H1 (cell line): ENCODE measurements around the gene TSNAXIP1. TPM values are rescaled to one million over a fixed set of nuclear protein-coding genes. Genes with fewer than 3 reads are reported as not detected.

Experiments
- CTCF ChIA-PET: fragments of 300-600 bp; sonication (Branson Sonifier 250); formaldehyde crosslinking; loops from one replicate; lab custom pipeline; 2021; ENCODE audit not compliant: partially characterized antibody; lab: Charles Lee
- POLR2A ChIA-PET: fragments of 300-600 bp; sonication (Branson Sonifier 250); formaldehyde crosslinking; loops from one replicate; lab custom pipeline; 2021; ENCODE audit warnings: inconsistent platforms; ENCODE audit not compliant: partially characterized antibody; lab: Charles Lee
- DNase-seq, 2 experiments: peaks; one replicate each; pipeline versions ENCODE4 v3.0.0 to v3.0.0-alpha.2; 2010 to 2022; ENCODE audit warnings: low spot score in 2 of 2, low read depth in 1 of 2, mixed read lengths in 1 of 2
- FAIRE-seq: peaks from 2 replicates; lab custom pipeline; 2011; peaks lifted over from hg19 to GRCh38; lab: Jason Lieb, UNC
- H2AFZ ChIP-seq: 2 replicates; pipeline ENCODE4 v1.8.1; 2012; ENCODE audit warnings: low read length, inconsistent platforms
- H2AK5ac ChIP-seq: 2 replicates; pipeline ENCODE4 v1.6.1; 2013; ENCODE audit warnings: low read depth, low read length
- H2BK120ac ChIP-seq: replicated peaks from 2 replicates; pipeline ENCODE3; 2013; ENCODE audit warnings: low read depth, low read length, inconsistent platforms
- H2BK12ac ChIP-seq: 2 replicates; pipeline ENCODE4 v1.6.1; 2013; ENCODE audit warnings: low read depth, low read length
- H2BK15ac ChIP-seq: 2 replicates; pipeline ENCODE4 v1.6.1; 2013; ENCODE audit warnings: low read length
- H2BK20ac ChIP-seq: 2 replicates; pipeline ENCODE4 v1.6.1; 2013; ENCODE audit warnings: low read length
- H2BK5ac ChIP-seq: 2 replicates; pipeline ENCODE4 v1.6.1; 2013; ENCODE audit warnings: low read depth, low read length
- H3K14ac ChIP-seq: 2 replicates; pipeline ENCODE4 v1.6.1; 2013; ENCODE audit warnings: inconsistent platforms; ENCODE audit not compliant: insufficient read length
- H3K18ac ChIP-seq: 2 replicates; pipeline ENCODE4 v1.6.1; 2013; ENCODE audit warnings: low read length; ENCODE audit errors: extremely low read depth
- H3K23ac ChIP-seq: 2 replicates; pipeline ENCODE4 v1.6.1; 2013; ENCODE audit warnings: inconsistent platforms; ENCODE audit not compliant: insufficient read length
- H3K23me2 ChIP-seq: 2 replicates; pipeline ENCODE4 v1.6.1; 2013; ENCODE audit warnings: low read depth, low read length
- H3K27ac ChIP-seq: 2 replicates; pipeline ENCODE4 v1.6.1; 2011; ENCODE audit warnings: low read depth, low read length, inconsistent platforms
- H3K27me3 ChIP-seq, 4 experiments: replicated peaks in 1 of 4; 1 replicate in 1 of 4; 2 replicates in 3 of 4; pipeline versions ENCODE4 v1.6.1 to v1.8.1; 2011 to 2013; ENCODE audit warnings: low read length in 3 of 4, mild to moderate bottlenecking in 3 of 4, inconsistent platforms in 2 of 4, mixed read lengths in 2 of 4, moderate library complexity in 1 of 4; ENCODE audit not compliant: control insufficient read depth in 3 of 4, insufficient read depth in 3 of 4; ENCODE audit errors: extremely low read depth in 1 of 4
- H3K36me3 ChIP-seq, 4 experiments: 2 replicates each; pipeline versions ENCODE4 v1.6.1 to v1.8.1; 2011 to 2013; ENCODE audit warnings: mild to moderate bottlenecking in 4 of 4, low read length in 3 of 4, moderate library complexity in 2 of 4, control low read depth in 1 of 4, inconsistent platforms in 1 of 4; ENCODE audit not compliant: insufficient read depth in 4 of 4, control insufficient read depth in 2 of 4
- H3K4ac ChIP-seq: replicated peaks from 2 replicates; pipeline ENCODE3; 2013; ENCODE audit warnings: low read length, low read depth, mixed read lengths, inconsistent platforms; ENCODE audit not compliant: insufficient read length
- H3K4me1 ChIP-seq, 4 experiments: replicated peaks in 1 of 4; 1 replicate in 1 of 4; 2 replicates in 3 of 4; pipeline versions ENCODE4 v1.6.1 to v1.8.1; 2011 to 2013; ENCODE audit warnings: low read length in 3 of 4, inconsistent platforms in 2 of 4, mixed read lengths in 1 of 4; ENCODE audit not compliant: insufficient read depth in 4 of 4, control insufficient read depth in 3 of 4
- H3K4me2 ChIP-seq, 2 experiments: 2 replicates each; pipeline versions ENCODE4 v1.6.1 to v1.8.1; 2011 to 2013; ENCODE audit warnings: low read depth in 2 of 2, low read length in 2 of 2, control low read depth in 1 of 2, inconsistent platforms in 1 of 2, mild to moderate bottlenecking in 1 of 2; ENCODE audit not compliant: insufficient read depth in 1 of 2
- H3K4me3 ChIP-seq, 4 experiments: fragments of 200-600, 300-600 bp in 1 of 4; sonication (generic), shearing (Covaris generic), sonication (Bioruptor Twin) in 1 of 4; 2 replicates each; pipeline versions ENCODE4 v1.5.1 to v1.8.1; 2011 to 2016; ENCODE audit warnings: low read length in 4 of 4, low read depth in 3 of 4, control low read depth in 2 of 4, inconsistent platforms in 2 of 4, mild to moderate bottlenecking in 2 of 4, mixed read lengths in 1 of 4, moderate library complexity in 1 of 4; ENCODE audit not compliant: insufficient read depth in 2 of 4; ENCODE audit errors: extremely low read depth in 1 of 4
- H3K56ac ChIP-seq: replicated peaks from 2 replicates; pipeline ENCODE3; 2013; ENCODE audit warnings: low read depth, mild to moderate bottlenecking, mixed read lengths, low read length, inconsistent platforms; ENCODE audit not compliant: insufficient read length
- H3K79me1 ChIP-seq: 2 replicates; pipeline ENCODE4 v1.6.1; 2013; ENCODE audit warnings: low read depth, low read length, control low read depth
- H3K79me2 ChIP-seq, 2 experiments: 2 replicates each; pipeline versions ENCODE4 v1.6.1 to v1.8.1; 2012 to 2013; ENCODE audit warnings: low read length in 2 of 2, mild to moderate bottlenecking in 2 of 2, inconsistent platforms in 1 of 2; ENCODE audit not compliant: insufficient read depth in 2 of 2, control insufficient read depth in 1 of 2
- H3K9ac ChIP-seq, 4 experiments: replicated peaks in 1 of 4; 1 replicate in 1 of 4; 2 replicates in 3 of 4; pipeline versions ENCODE4 v1.6.1 to v1.8.1; 2011 to 2013; ENCODE audit warnings: low read depth in 3 of 4, low read length in 3 of 4, control low read depth in 2 of 4, mild to moderate bottlenecking in 2 of 4, moderate library complexity in 2 of 4, inconsistent platforms in 1 of 4; ENCODE audit errors: extremely low read depth in 1 of 4
- H3K9me3 ChIP-seq, 2 experiments: 2 replicates each; pipeline versions ENCODE4 v1.6.1 to v1.8.1; 2012 to 2013; ENCODE audit warnings: mild to moderate bottlenecking in 2 of 2, moderate library complexity in 2 of 2, control low read depth in 1 of 2, inconsistent platforms in 1 of 2, low read depth in 1 of 2, low read length in 1 of 2, mixed read lengths in 1 of 2; ENCODE audit not compliant: insufficient read depth in 2 of 2
- H4K20me1 ChIP-seq, 2 experiments: replicated peaks in 1 of 2; 2 replicates each; pipeline versions ENCODE3 to v1.8.1; 2011 to 2013; ENCODE audit warnings: inconsistent platforms in 2 of 2, low read length in 2 of 2, mild to moderate bottlenecking in 1 of 2; ENCODE audit not compliant: insufficient read depth in 2 of 2, control insufficient read depth in 1 of 2
- H4K5ac ChIP-seq: 2 replicates; pipeline ENCODE4 v1.6.1; 2013; ENCODE audit warnings: low read length, low read depth, mixed read lengths, inconsistent platforms; ENCODE audit not compliant: insufficient read length
- H4K8ac ChIP-seq: 2 replicates; pipeline ENCODE4 v1.8.0; 2013; ENCODE audit warnings: mild to moderate bottlenecking, moderate library complexity, low read length, inconsistent platforms; ENCODE audit not compliant: insufficient read depth; ENCODE audit errors: extremely low read depth
- H4K91ac ChIP-seq: replicated peaks from 2 replicates; pipeline ENCODE3; 2013; ENCODE audit warnings: low read length, mixed read lengths, inconsistent platforms; ENCODE audit not compliant: insufficient read length
- BACH1 ChIP-seq: IDR thresholded peaks from 2 replicates; pipeline ENCODE4 v1.6.1; 2012; ENCODE audit warnings: low read length, improper control_type of control experiment
- CBX8 ChIP-seq: fragments of 300-800, 300-1000 bp; sonication (generic); IDR thresholded peaks from 2 replicates; pipeline ENCODE4 v1.7.1; 2016; ENCODE audit warnings: low read depth, low read length, borderline replicate concordance
- CREB1 ChIP-seq: IDR thresholded peaks from 2 replicates; pipeline ENCODE4 v1.6.1; 2012; ENCODE audit warnings: inconsistent platforms
- CTBP2 ChIP-seq: IDR thresholded peaks from 2 replicates; pipeline ENCODE4 v1.7.0; 2011; ENCODE audit warnings: borderline replicate concordance, mild to moderate bottlenecking, moderate library complexity, mixed read lengths, low read length; ENCODE audit not compliant: insufficient read depth, insufficient read length
- EGR1 ChIP-seq: IDR thresholded peaks from 2 replicates; pipeline ENCODE4 v1.6.1; 2011; ENCODE audit warnings: low read depth, low read length, borderline replicate concordance
- GTF2F1 ChIP-seq: IDR thresholded peaks from 2 replicates; pipeline ENCODE4 v1.6.1; 2012; ENCODE audit warnings: low read depth, low read length, improper control_type of control experiment, borderline replicate concordance
- HDAC2 ChIP-seq, 2 experiments: fragments of 300-600 bp in 1 of 2; sonication (generic) in 1 of 2; IDR thresholded peaks; 2 replicates each; pipeline ENCODE4 v1.6.1; 2011 to 2012; ENCODE audit warnings: low read depth in 2 of 2, low read length in 2 of 2, mild to moderate bottlenecking in 2 of 2, moderate library complexity in 2 of 2, borderline replicate concordance in 1 of 2, inconsistent platforms in 1 of 2
- KDM1A ChIP-seq: fragments of 200-600, 300-600 bp; sonication (generic); IDR thresholded peaks from 2 replicates; pipeline ENCODE4 v1.7.1; 2016; ENCODE audit warnings: mild to moderate bottlenecking, low read length, borderline replicate concordance
- KDM5A ChIP-seq: fragments of 200-600 bp; IDR thresholded peaks from 2 replicates; pipeline ENCODE4 v1.7.1; 2012; ENCODE audit warnings: mild to moderate bottlenecking, low read length, inconsistent platforms, mixed read lengths
- MAFK ChIP-seq: IDR thresholded peaks from 2 replicates; pipeline ENCODE4 v1.6.1; 2012; ENCODE audit warnings: low read depth, mild to moderate bottlenecking, improper control_type of control experiment, low read length
- POLR2AphosphoS5 ChIP-seq: IDR thresholded peaks from 2 replicates; pipeline ENCODE4 v1.6.1; 2011; ENCODE audit warnings: low read depth, low read length
- RFX5 ChIP-seq: IDR thresholded peaks from 2 replicates; pipeline ENCODE4 v1.6.1; 2011; ENCODE audit warnings: low read depth, low read length, improper control_type of control experiment, borderline replicate concordance
- SAP30 ChIP-seq: fragments of 300-600 bp; sonication (generic); IDR thresholded peaks from 2 replicates; pipeline ENCODE4 v1.7.1; 2012; ENCODE audit warnings: low read length, moderate library complexity, mild to moderate bottlenecking, inconsistent platforms; ENCODE audit not compliant: insufficient read depth, insufficient replicate concordance
- WGBS, 2 experiments: shearing (Covaris generic) in 1 of 2; methylation state at CpG; one replicate each; pipeline versions ENCODE4 v1.1.6 to v1.1.7; 2013 to 2015; ENCODE audit warnings: low lambda C conversion rate in 2 of 2, mixed read lengths in 2 of 2, inconsistent platforms in 1 of 2, low coverage in 1 of 2, missing lambda C conversion rate in 1 of 2; ENCODE audit not compliant: insufficient replicate concordance in 2 of 2, insufficient coverage in 1 of 2, insufficient read length in 1 of 2; ENCODE audit errors: extremely low coverage in 1 of 2, missing lambda C conversion rate in 1 of 2; 5-methylcytosine and 5-hydroxymethylcytosine counted together
- polyA plus RNA-seq, 7 experiments: library from polyadenylated mRNA; depleted of rRNA in 3 of 7; stranded (reverse) in 5 of 7; unstranded in 2 of 7; fragments of >200 nt in 5 of 7; fragments of 200-250 nt in 2 of 7; gene quantifications; 1 replicate in 5 of 7; 2 replicates in 1 of 7; 4 replicates in 1 of 7; pipeline versions ENCODE4 v1.2.1 to v1.2.3, GENCODE V29; 2011 to 2013; ENCODE audit warnings: missing spikeins in 2 of 7, mixed read lengths in 2 of 7
- total RNA-seq: library from RNA; stranded (reverse); fragmentation: NEBNext Ultra II Directional; extraction: Animal tissue kit (Norgen Biotek cat#: 25700); gene quantifications from 2 replicates; pipeline ENCODE4 v1.2.1, GENCODE V29; 2021
- TF ChIP-seq, protein P1 (sequence below): IDR thresholded peaks from 2 replicates; pipeline ENCODE4 v1.6.1; 2012; ENCODE audit warnings: inconsistent platforms

The TSNAXIP1 gene
- total and polyA plus RNA-seq, 2 of the 8 experiments (the other 6 are each of a cell fraction or from before 2014, with no cell fraction given), result 0.37 to 0.94 TPM

DNA sequence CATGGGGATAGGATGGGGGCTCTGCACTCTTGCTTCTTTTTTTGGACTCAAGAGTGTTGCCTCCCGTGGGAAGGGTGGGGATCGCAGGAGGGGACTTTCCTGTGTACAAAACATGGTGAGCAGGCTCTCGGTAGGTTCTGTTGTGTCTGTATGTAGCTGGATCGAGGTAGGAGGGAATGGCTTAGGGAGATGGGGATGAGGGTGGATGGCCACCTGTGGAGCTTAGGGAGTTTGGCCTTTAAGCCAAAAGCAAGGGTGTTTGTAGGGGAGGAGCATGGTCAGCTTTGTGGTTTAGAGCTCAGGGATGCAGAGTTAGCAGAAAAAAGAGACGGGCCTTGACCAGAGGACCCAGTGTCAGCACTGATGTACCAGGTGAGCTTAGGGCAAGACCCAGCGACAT lies 55.2 kb downstream of the TSNAXIP1 start:
- Histone ChIP-seq H3K18ac (no peak overlapping the region), H2BK120ac (no peak overlapping the region), H2BK12ac (no peak overlapping the region), H3K56ac (no peak overlapping the region), H3K27me3 (no peaks in the 10 kb centered on the region), H3K27ac (no peak overlapping the region), H4K91ac (no peak overlapping the region), H3K79me1 (peaks cover 46% of the 10 kb centered on the region), H3K14ac (no peak overlapping the region), H4K5ac (no peak overlapping the region), H3K36me3 (peaks cover 5 to 29% (median 7%) of the 10 kb centered on the region in 4 experiments; a peak in 6 of 8 replicates), H3K4me1 (peaks cover 8 to 18% (median 9%) of the 10 kb centered on the region in 4 experiments), H3K9ac (peak overlapping the region in 1 of 4 experiments; percentile 5; a peak in 2 of 7 replicates), H3K23me2 (no peaks in the 10 kb centered on the region), H3K4me3 (no peak overlapping the region), H3K9me3 (no peaks in the 10 kb centered on the region), H3K79me2 (peaks cover 18 to 70% of the 10 kb centered on the region in 2 experiments), H2BK20ac (no peak overlapping the region), H3K4ac (no peak overlapping the region), H4K8ac (no peak overlapping the region), H3K4me2 (no peak overlapping the region), H4K20me1 (peaks cover 30 to 51% of the 10 kb centered on the region in 2 experiments), H3K23ac (no peak overlapping the region), H2BK5ac (no peak overlapping the region), H2BK15ac (no peak overlapping the region), H2AFZ (no peak overlapping the region), H2AK5ac (no peak overlapping the region)
- FAIRE-seq (no peak), DNase-seq (no peak)
- 93% methylated on average over 6 of the region's 6 CpGs; no CpG with 5 or more reads in 1 of the 2 experiments for WGBS, 2 experiments
- ChIA-PET CTCF (interaction anchor here (0.9 to 12.2 kb wide), 8 partner anchors 10 to 341 kb away, joined by 3 to 123 read pairs (median 7); partner anchors contain the start of genes CENPT, NRN1L and NUTF2), POLR2A (interaction anchor here (1.8 to 7.0 kb wide), 5 partner anchors 8 to 28 kb away, joined by 6 to 100 read pairs (median 8); partner anchors contain the start of genes CENPT and NUTF2)
- no peak for TF ChIP-seq CBX8
- no peak for TF ChIP-seq HDAC2 (IDR thresholded peaks at IDR 0.05; ENCODE audit: borderline replicate concordance in 1 of 2, low read depth in 2 of 2, low read length in 2 of 2)
- no peak for TF ChIP-seq BACH1
- no peak for TF ChIP-seq POLR2AphosphoS5
- no peak for TF ChIP-seq EGR1
- TF ChIP-seq SAP30, result no peak
- no peak for TF ChIP-seq GTF2F1
- TF ChIP-seq CTBP2, result no peak
- no peak for TF ChIP-seq KDM5A
- TF ChIP-seq, protein P1, sequence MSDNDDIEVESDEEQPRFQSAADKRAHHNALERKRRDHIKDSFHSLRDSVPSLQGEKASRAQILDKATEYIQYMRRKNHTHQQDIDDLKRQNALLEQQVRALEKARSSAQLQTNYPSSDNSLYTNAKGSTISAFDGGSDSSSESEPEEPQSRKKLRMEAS, result no peak
- no peak for TF ChIP-seq CREB1
- TF ChIP-seq RFX5, result no peak
- no peak for TF ChIP-seq KDM1A
- TF ChIP-seq MAFK, result no peak
